Fibroblast of mammary gland (primary cell): ENCODE measurements around the gene UCP2.

Source experiments
- DNase-seq: peaks from one replicate; pipeline ENCODE4 v3.0.0-alpha.2; 2010; ENCODE audit warnings: low read depth
- H3K4me3 ChIP-seq: 2 replicates; pipeline ENCODE4 v1.5.1; 2011; ENCODE audit warnings: low read depth, mild to moderate bottlenecking, low read length, moderate library complexity; ENCODE audit not compliant: control insufficient read depth
- CTCF ChIP-seq: conservative IDR thresholded peaks from 2 replicates; pipeline ENCODE4 v1.5.1; 2011; ENCODE audit warnings: low read depth, low read length, inconsistent platforms; ENCODE audit not compliant: control insufficient read depth, insufficient read depth

Gene UCP2

GRCh38 chr11:74015919-74016684, 33.5 kb upstream of the UCP2 start:
- H3K4me3 ChIP-seq, result no peak overlapping the region
- DNase-seq, result no peak
- TF ChIP-seq CTCF, result no peak

DNA sequence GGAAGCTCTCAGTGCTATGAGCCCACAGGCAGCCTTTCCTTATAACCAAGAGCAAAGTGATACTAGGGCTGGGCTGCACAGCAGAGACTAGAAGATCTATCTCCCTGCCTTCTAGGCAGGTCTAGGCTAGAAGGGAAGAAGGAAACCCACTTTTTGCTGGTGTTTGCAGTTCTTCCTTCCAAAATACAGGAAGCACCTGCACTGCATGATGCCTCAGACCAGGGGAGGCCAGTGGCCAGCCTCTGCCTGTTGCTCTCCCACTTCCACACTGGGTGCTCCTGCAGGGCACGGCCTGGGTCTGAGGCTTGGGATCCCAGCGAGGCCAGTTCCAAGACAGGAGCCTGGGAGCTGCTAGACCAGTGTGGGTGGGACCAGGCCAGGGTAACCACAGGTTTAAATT, 32.2 kb upstream of the UCP2 start:
- TF ChIP-seq CTCF, result no peak
- no peak for DNase-seq
- no peak overlapping the region for H3K4me3 ChIP-seq

GRCh38 chr11:74013141-74013540, 30.5 kb upstream of the UCP2 start:
- TF ChIP-seq CTCF, result no peak
- no peak for DNase-seq
- H3K4me3 ChIP-seq, result no peak overlapping the region

DNA sequence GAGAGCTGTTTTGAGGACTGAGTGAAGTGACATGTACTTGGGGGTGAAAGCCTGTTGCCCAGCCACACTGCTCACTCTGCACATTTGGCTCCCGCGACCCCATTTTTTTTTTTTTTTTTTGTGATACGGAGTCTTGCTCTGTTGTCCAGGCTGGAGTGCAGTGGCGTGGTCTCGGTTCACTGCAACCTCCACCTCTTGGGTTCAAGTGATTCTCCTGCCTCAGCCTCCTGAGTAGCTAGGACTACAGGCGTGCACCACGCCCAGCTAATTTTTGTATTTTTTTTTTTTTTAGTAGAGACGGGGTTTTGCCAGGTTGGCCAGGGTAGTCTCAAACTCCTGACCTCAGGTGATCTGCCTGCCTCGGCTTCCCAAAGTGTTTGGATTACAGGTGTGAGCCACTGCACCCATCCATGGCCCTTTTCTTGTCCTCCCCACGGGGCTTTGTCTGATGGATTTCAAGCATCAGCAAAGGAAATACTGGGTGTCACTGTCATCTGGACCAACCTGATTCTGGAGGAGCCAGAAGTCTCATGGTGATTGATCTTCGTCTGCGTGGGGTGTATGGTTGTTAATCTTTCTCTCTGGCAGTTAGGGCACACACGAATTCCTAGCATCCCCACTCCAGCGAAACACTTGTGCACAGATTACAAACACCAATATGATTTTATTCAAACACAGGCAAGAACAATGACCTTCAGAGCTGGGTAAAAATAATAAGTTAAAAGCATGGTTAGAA, 29.6 kb upstream of the UCP2 start:
- DNase-seq, result no peak
- H3K4me3 ChIP-seq, result no peak overlapping the region
- TF ChIP-seq CTCF, result no peak

DNA sequence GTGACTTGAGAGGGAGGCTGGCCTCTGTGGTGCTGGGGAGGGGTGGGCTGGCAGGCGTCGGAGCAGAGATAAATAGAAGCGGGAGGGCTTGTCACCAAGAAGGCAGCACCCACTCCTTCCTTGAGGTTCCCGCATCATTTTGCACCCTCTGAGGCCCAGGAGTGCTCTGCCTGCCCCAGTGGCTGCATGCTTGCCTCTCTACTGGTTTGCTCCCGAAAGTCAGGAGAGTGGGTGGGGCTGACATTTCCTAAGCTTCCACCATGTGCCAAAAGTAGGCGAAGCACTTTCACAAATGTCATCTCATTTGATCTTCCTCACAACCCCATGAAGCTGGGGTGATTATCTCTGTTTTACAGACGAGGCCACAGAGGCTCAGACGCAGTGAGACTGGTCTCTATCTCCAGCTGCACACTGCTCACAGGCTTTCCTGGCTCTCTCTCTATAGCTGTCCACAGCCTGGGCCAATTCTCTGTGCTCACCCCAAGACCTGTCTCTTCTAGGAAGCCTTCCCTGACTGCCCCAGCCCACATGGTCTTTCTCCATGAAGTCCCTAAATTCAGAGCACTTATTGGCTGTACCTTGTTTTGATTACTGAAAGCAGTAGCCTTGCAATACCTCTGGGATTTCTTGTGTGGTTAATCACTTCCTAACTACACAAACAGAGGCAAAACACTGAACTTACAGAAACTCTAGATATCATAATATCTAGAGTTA, 28.9 kb upstream of the UCP2 start:
- no peak for TF ChIP-seq CTCF
- no peak overlapping the region for H3K4me3 ChIP-seq
- peak; percentile 77 for DNase-seq

DNA sequence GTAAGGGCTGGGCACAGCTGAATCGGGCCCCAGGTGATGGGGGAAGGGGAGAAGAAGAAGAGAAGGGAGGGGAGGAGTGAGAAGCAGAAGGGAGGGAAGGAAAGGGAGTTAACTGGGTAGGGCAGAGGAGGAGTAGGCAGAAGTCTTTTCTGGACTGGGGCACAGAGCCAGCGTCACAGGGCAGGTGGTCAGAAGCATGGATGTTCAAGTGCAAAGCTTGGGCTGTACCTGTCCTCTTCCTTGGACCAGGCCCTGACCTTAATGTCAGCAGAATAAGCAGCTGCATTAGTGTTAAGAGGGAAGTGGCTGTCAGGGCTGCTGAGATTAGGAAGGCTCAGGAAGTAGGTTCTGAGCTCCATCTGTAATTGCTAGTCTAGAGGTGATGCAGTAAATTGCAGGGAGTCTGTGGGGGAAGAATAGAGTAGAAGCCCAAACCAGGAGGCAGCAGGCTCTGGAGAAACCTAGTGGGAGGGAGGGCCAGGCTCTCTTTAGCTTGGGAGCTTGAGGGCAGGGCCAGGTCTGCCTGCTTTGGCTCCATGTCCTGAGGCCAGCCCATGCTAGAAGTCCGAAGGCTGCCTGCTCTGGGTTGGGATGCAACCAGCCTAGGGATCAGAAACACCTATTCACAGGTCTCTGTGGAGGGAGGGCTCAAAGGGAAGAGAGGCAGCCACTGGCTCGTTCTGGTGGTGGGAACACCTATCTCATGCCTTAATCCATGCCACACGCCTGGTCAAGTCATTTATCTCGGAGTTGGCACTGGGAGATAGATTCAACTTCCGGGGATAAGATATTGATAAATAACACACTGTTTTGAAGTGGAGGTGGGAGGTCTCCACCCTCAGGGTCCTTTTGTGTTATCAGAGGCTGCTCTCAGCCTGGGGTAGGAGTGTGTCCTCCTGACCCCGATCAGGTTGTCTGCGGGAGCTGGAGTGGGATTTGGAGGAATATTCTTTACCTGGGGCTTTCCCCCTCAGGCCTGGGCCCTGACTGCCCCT, 28.0 kb upstream of the UCP2 start:
- DNase-seq, result no peak

More for the DNA sequence above, 28.0 kb upstream of the UCP2 start:
- H3K4me3 ChIP-seq, result no peak overlapping the region
- no peak for TF ChIP-seq CTCF
